Bronchial epithelial cell (primary cell): Measurements from ENCODE around the gene PLCB1. TPM values are rescaled to one million over a fixed set of nuclear protein-coding genes. Genes with fewer than 3 reads are reported as not detected.

Experiments
- DNase-seq: peaks from one replicate; pipeline ENCODE4 v3.0.0-alpha.2; 2010; ENCODE audit warnings: low read depth
- FAIRE-seq: peaks from 2 replicates; lab custom pipeline; 2011; peaks lifted over from hg19 to GRCh38; lab: Jason Lieb, UNC
- H3K27me3 ChIP-seq: 2 replicates; pipeline ENCODE4 v1.5.1; 2011; ENCODE audit warnings: low read length; ENCODE audit not compliant: control insufficient read depth, insufficient read depth
- H3K36me3 ChIP-seq: 2 replicates; pipeline ENCODE4 v1.5.1; 2011; ENCODE audit warnings: low read length; ENCODE audit not compliant: control insufficient read depth, insufficient read depth
- H3K4me3 ChIP-seq: 2 replicates; pipeline ENCODE4 v1.5.1; 2011; ENCODE audit warnings: mild to moderate bottlenecking, low read depth, low read length, control low read depth
- total RNA-seq: library from RNA; depleted of rRNA; stranded (reverse); fragments of >200 nt; gene quantifications from 2 replicates; pipeline ENCODE4 v1.2.1, GENCODE V29; 2014
- TF ChIP-seq, protein P1 (sequence below): IDR thresholded peaks from 2 replicates; pipeline ENCODE4 v1.5.1; 2011; ENCODE audit warnings: mild to moderate bottlenecking, moderate library complexity, low read length, control low read depth, inconsistent platforms; ENCODE audit not compliant: insufficient read depth, severe bottlenecking

Gene PLCB1
- total RNA-seq, 1 donor from 2014 or later = 1.1 TPM

DNA sequence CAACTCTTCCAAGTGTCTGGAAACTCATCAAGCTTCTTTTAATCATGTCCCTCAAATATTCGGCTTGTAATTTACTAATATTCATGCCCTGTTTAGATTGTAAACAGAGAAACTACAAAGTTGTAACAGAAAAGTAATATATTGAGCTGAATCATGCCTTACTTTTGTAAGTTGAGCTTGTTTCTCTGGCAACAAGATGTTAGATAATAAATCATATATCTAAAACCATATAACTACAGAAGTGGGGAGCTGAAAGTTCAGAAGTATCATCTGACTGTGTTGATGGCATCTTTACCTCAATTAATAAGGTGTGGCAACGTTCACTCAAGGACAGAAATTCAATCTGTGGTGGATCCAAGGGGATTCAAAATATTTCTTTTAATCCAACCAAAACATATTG, 263.9 kb downstream of the PLCB1 start:
- H3K27me3 ChIP-seq = no peaks in the 10 kb centered on the region
- no peaks in the 10 kb centered on the region for H3K36me3 ChIP-seq
- FAIRE-seq (no peak), DNase-seq (no peak)
- TF ChIP-seq, protein P1, sequence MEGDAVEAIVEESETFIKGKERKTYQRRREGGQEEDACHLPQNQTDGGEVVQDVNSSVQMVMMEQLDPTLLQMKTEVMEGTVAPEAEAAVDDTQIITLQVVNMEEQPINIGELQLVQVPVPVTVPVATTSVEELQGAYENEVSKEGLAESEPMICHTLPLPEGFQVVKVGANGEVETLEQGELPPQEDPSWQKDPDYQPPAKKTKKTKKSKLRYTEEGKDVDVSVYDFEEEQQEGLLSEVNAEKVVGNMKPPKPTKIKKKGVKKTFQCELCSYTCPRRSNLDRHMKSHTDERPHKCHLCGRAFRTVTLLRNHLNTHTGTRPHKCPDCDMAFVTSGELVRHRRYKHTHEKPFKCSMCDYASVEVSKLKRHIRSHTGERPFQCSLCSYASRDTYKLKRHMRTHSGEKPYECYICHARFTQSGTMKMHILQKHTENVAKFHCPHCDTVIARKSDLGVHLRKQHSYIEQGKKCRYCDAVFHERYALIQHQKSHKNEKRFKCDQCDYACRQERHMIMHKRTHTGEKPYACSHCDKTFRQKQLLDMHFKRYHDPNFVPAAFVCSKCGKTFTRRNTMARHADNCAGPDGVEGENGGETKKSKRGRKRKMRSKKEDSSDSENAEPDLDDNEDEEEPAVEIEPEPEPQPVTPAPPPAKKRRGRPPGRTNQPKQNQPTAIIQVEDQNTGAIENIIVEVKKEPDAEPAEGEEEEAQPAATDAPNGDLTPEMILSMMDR = no peak
- no peak overlapping the region for H3K4me3 ChIP-seq

DNA sequence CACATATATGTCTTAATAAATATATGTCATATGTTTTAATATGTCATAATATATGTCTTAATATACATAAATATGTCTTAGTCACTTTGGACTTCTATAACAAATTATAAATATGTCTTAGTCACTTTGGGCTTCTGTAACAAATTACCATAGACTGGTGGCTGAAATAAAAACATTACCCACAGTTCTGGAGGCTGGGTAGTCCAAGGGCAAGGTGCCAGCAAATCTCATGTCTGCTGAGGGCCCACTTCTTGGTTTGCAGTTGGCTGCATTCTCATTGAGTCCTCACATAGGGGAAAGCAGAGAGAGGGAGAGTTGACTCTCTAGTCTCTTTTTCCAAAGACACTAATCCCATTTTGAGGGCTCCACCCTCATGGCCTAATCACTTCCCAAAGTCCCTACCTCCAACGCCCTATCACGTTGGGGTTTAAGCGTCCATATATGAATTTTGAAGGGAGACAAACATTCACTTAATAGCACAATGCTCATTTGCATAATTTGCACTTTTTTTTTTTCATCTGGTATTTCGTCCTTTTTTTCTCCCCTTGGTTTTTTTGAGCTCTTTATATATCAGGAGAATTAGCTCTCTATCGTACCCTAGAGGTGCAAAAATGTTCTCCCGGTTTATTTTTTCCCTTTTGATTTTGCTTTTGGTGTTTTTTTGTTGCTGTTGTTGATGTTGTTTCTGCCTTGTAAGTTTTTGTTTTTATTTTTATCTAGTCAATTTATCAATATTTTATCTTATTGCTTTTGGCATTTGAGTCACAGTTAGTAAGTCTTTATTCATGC, 266.4 kb downstream of the PLCB1 start:
- TF ChIP-seq, protein P1 = no peak
- FAIRE-seq = peak; percentile 47
- Histone ChIP-seq H3K4me3 (no peak overlapping the region), H3K27me3 (no peaks in the 10 kb centered on the region), H3K36me3 (no peaks in the 10 kb centered on the region)
- no peak for DNase-seq

DNA sequence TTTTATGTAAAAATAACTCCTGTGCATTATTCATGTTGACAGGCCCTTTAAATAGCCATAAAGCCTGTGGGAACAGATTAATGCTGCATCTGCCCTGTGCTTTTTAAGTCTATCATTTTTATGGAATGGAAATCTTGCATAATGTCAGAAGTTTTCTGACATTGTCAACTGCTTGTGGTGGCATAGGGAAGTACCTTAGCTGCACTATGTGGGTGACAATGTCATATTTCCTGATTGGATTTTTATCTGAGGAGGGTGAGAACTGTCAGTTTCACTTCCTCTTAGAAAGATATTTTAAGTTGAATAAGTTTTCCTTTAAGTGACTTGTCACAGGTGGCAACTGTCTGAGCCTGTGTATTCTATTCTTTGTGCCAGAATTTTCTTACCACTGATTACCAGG, 267.9 kb downstream of the PLCB1 start:
- no peak for FAIRE-seq

DNA sequence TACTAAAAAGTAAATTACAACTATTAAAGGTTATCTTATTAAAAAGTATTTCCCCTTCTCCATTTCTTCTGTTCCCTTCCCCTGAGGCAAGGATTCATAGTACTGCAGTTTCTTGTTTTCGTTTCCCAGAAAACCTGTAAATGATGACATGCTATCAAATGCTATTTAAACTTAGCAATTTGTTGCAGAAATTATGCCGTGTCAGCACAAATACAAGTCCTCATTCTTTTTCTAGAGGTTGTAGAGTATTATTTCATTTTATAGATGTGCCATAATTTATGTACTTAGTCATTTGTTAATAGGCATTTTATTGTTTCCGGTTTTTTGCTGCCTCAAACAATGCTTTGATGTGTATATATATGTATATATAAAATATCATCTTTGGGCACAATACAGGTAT, 268.4 kb downstream of the PLCB1 start:
- TF ChIP-seq, protein P1 = no peak
- no peak for DNase-seq
- no peaks in the 10 kb centered on the region for H3K27me3 ChIP-seq

More for the DNA sequence above, 267.9 kb downstream of the PLCB1 start:
- TF ChIP-seq, protein P1 = no peak
- no peaks in the 10 kb centered on the region for H3K36me3 ChIP-seq
- no peaks in the 10 kb centered on the region for H3K27me3 ChIP-seq
- no peak overlapping the region for H3K4me3 ChIP-seq
- no peak for DNase-seq

DNA sequence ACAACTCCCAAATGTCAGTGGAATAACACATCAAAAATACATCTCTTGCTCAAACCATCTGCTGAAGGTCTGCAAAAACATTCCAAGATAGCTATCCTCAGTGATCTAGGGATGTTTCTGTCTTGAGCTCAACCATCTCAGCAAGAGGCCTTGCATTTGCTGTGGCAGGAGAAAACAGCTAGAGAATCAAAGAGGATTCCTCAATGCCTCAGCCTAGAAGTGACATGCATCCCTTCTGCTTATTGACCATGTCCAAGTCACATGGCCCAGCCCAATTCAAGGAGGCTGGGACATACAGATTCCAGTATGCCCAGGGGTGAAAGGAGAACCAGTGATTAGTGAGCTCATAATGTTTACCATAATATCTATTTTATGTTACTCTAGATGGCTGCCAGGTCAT, 269.5 kb downstream of the PLCB1 start:
- DNase-seq (peak; percentile 5), FAIRE-seq (no peak)
- no peak overlapping the region for H3K4me3 ChIP-seq
- no peaks in the 10 kb centered on the region for H3K36me3 ChIP-seq
- TF ChIP-seq, protein P1 = no peak
- H3K27me3 ChIP-seq = no peaks in the 10 kb centered on the region

More for the DNA sequence above, 268.4 kb downstream of the PLCB1 start:
- no peak for FAIRE-seq
- H3K36me3 ChIP-seq = no peaks in the 10 kb centered on the region
- no peak overlapping the region for H3K4me3 ChIP-seq
